PFSK-1 (cell line): ENCODE results near the gene TTC39C.

Source experiments
- FOXP2 ChIP-seq: optimal IDR thresholded peaks from 2 replicates; pipeline ENCODE3; 2011; ENCODE audit warnings: borderline replicate concordance, control low read depth, inconsistent platforms; ENCODE audit not compliant: insufficient read depth; ENCODE audit errors: extremely low read length, extremely low read depth
- POLR2AphosphoS5 ChIP-seq: IDR thresholded peaks from 2 replicates; pipeline ENCODE4 v1.6.1; 2012; ENCODE audit warnings: low read depth, mild to moderate bottlenecking, control low read depth, low read length, moderate library complexity
- SIN3A ChIP-seq: IDR thresholded peaks from 2 replicates; pipeline ENCODE4 v1.6.1; 2012; ENCODE audit warnings: mild to moderate bottlenecking, low read length, moderate library complexity, borderline replicate concordance; ENCODE audit not compliant: insufficient read depth
- TAF1 ChIP-seq: IDR thresholded peaks from 2 replicates; pipeline ENCODE4 v1.6.1; 2012; ENCODE audit warnings: low read length, control low read depth, borderline replicate concordance; ENCODE audit not compliant: insufficient read depth
- TF ChIP-seq, protein P1 (sequence below), 2 experiments: IDR thresholded peaks; 2 replicates each; pipeline versions ENCODE4 v1.6.1 to v1.8.0; 2011 to 2012; ENCODE audit warnings: low read depth in 2 of 2, low read length in 2 of 2, control low read depth in 1 of 2, inconsistent platforms in 1 of 2, mild to moderate bottlenecking in 1 of 2, moderate library complexity in 1 of 2; ENCODE audit not compliant: insufficient read depth in 1 of 2

Gene TTC39C

DNA sequence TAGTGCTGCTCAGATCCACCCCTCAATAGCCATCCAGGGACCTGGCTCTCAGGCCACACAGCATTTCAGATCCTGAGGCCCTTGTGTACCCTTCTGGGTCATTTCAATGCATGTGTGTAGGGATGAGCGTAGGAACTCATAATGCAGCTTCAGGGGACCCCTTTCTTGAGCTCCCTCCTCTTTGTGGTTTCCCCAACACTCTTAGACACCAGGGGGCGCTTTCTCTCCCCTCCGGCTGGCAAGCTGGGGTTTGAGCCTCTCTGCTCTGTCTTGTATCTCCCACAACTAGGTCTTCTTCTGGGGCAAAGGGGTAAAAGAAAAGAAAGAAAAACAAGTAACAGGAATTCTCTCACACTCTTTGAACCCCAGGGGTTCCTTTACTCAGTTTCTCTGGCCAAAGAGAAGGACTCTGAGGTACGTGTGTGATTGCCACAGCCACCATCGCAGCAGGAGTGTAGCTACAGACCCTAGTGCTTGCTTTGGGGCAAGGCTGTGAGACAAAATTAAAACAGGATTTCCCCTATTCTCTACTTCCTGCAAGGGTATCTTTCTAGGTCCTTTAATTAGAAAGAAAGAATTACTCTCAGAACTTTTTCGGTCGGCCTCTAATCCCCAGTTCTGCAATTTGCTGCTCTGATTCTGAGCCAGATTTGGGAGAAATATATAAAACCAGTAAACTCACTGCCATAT lies 162.3 kb downstream of the TTC39C start:
- TF ChIP-seq TAF1 (no peak), SIN3A (no peak), FOXP2 (no peak), POLR2AphosphoS5 (no peak)
- TF ChIP-seq, protein P1, sequence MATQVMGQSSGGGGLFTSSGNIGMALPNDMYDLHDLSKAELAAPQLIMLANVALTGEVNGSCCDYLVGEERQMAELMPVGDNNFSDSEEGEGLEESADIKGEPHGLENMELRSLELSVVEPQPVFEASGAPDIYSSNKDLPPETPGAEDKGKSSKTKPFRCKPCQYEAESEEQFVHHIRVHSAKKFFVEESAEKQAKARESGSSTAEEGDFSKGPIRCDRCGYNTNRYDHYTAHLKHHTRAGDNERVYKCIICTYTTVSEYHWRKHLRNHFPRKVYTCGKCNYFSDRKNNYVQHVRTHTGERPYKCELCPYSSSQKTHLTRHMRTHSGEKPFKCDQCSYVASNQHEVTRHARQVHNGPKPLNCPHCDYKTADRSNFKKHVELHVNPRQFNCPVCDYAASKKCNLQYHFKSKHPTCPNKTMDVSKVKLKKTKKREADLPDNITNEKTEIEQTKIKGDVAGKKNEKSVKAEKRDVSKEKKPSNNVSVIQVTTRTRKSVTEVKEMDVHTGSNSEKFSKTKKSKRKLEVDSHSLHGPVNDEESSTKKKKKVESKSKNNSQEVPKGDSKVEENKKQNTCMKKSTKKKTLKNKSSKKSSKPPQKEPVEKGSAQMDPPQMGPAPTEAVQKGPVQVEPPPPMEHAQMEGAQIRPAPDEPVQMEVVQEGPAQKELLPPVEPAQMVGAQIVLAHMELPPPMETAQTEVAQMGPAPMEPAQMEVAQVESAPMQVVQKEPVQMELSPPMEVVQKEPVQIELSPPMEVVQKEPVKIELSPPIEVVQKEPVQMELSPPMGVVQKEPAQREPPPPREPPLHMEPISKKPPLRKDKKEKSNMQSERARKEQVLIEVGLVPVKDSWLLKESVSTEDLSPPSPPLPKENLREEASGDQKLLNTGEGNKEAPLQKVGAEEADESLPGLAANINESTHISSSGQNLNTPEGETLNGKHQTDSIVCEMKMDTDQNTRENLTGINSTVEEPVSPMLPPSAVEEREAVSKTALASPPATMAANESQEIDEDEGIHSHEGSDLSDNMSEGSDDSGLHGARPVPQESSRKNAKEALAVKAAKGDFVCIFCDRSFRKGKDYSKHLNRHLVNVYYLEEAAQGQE (IDR thresholded peaks at IDR 0.05; ENCODE audit: insufficient read depth in 1 of 2, low read depth in 2 of 2, low read length in 2 of 2): no peak

DNA sequence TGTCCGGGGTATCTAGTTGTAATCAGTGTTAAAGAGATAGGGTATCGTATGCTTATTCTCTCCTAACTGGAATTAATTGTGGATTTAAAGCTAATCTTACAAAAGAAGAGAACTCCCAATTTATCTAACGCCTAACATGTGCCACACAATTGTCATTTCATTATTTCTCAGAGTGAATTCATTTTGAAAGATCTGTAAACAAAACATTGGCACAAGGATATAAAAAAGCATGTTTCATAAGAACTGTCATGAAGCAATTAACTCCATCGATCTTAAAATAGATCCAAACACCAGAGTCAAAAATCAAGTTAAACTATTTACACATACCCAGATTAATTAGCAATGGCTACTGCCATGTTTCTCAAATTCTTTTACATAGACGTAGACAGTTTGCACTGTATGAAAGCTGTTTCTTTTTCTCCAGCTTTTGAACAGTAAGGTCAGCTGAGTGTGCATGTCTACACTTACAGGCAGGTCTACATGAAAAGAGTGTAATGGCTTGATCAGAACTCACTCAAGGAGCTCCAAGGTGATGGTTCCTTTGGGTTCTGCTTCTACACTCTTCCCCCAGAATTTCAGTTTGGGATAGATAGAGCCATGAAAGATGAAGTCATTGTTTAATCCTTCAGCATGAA lies 163.1 kb downstream of the TTC39C start:
- TF ChIP-seq, protein P1 (IDR thresholded peaks at IDR 0.05; ENCODE audit: insufficient read depth in 1 of 2, low read depth in 2 of 2, low read length in 2 of 2): no peak
- TF ChIP-seq TAF1: no peak
- no peak for TF ChIP-seq FOXP2
- TF ChIP-seq SIN3A: no peak
- no peak for TF ChIP-seq POLR2AphosphoS5

DNA sequence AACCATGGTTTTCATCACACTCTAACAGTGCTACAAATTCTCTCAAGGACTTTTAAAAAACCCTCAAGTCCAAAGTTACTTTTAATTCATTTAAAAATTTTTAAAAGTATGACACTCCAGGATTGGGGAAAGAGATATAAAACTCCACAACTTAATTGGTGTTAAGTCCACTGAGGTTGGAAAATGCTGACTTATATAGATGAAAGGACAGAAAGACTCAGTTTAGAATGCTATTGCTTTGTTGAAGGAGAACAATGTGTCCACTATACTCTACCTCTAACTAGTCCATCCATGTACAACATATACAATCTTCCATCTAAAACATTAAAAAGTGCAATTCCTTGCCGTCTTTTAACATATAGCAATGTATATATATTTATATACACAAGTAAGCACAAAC lies 165.5 kb downstream of the TTC39C start:
- TF ChIP-seq TAF1 (no peak), FOXP2 (no peak), POLR2AphosphoS5 (no peak), SIN3A (no peak)
- TF ChIP-seq, protein P1 (IDR thresholded peaks at IDR 0.05; ENCODE audit: insufficient read depth in 1 of 2, low read depth in 2 of 2, low read length in 2 of 2): no peak

DNA sequence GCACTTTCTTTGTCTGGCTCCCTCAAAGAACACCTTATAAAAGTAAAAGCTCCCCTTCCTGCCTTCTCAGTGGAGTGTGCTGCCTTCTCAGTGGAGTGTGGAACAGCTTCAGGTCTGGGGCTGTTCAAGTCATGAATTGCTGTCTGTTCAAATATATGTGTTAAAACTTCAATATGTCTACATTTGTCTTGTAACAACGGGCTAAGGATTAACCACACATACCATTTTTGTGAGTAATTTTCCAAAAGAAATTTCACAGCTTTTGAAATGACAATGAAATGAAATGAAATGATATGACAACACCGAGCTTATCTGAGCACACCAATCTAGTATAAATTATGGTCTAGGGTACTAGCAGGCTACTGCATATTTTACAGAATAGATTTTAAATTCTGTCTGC lies 167.3 kb downstream of the TTC39C start:
- TF ChIP-seq TAF1: no peak
- TF ChIP-seq FOXP2: no peak
- TF ChIP-seq POLR2AphosphoS5: no peak
- no peak for TF ChIP-seq SIN3A
- TF ChIP-seq, protein P1 (IDR thresholded peaks at IDR 0.05; ENCODE audit: insufficient read depth in 1 of 2, low read depth in 2 of 2, low read length in 2 of 2): no peak
